Memory B cell (primary cell): ENCODE measurements around the gene RAVER2.
A peak's percentile ranks its signal among the peaks of the same experiment; 100 is the strongest.

Experiments
- ATAC-seq: fragments of 150-1000 bp; cut with Tn5 transposase; 2 replicates; pipeline ENCODE4 v1.10.0; 2021; ENCODE audit warnings: low read depth, mild to moderate bottlenecking, moderate library complexity
- DNase-seq, 2 donors: peaks; one replicate each; pipeline ENCODE4 v3.0.0; 2022; ENCODE audit warnings: low spot score in 2 of 2
- H3K27ac Mint-ChIP-seq: one replicate; pipeline ENCODE4 v1.8.0; 2022; ENCODE audit warnings: mild to moderate bottlenecking, moderate library complexity, mixed read lengths
- H3K27me3 Mint-ChIP-seq: one replicate; pipeline ENCODE4 v1.8.0; 2022; ENCODE audit warnings: mixed read lengths
- H3K36me3 Mint-ChIP-seq: one replicate; pipeline ENCODE4 v1.8.0; 2022; ENCODE audit warnings: mild to moderate bottlenecking, mixed read lengths
- H3K4me1 Mint-ChIP-seq: one replicate; pipeline ENCODE4 v1.8.0; 2022; ENCODE audit warnings: mixed read lengths
- H3K4me3 Mint-ChIP-seq: one replicate; pipeline ENCODE4 v1.8.0; 2022; ENCODE audit warnings: mild to moderate bottlenecking, moderate library complexity, mixed read lengths
- H3K9me3 Mint-ChIP-seq: one replicate; pipeline ENCODE4 v1.8.0; 2022; ENCODE audit warnings: mixed read lengths

The RAVER2 gene

GRCh38 chr1:64839261-64839660 lies 94.4 kb downstream of the RAVER2 start:
- no peak for DNase-seq
- Mint-ChIP-seq H3K27ac (peak overlapping the region; percentile 55), H3K27me3 (no peaks in the 10 kb centered on the region), H3K4me3 (no peak overlapping the region), H3K4me1 (peaks cover 7% of the 10 kb centered on the region), H3K9me3 (no peaks in the 10 kb centered on the region), H3K36me3 (peaks cover 30% of the 10 kb centered on the region)
- ATAC-seq = no peak

- H3K27ac Mint-ChIP-seq = peak overlapping the region; percentile 55
- DNase-seq = no peak
- no peaks in the 10 kb centered on the region for H3K27me3 Mint-ChIP-seq
- ATAC-seq = no peak
- no peak overlapping the region for H3K4me3 Mint-ChIP-seq
- H3K36me3 Mint-ChIP-seq = peaks cover 31% of the 10 kb centered on the region
- no peaks in the 10 kb centered on the region for H3K9me3 Mint-ChIP-seq
- H3K4me1 Mint-ChIP-seq = peaks cover 7% of the 10 kb centered on the region
Observed at GRCh38 chr1:64839732-64840405, 95.0 kb downstream of the RAVER2 start.

DNA sequence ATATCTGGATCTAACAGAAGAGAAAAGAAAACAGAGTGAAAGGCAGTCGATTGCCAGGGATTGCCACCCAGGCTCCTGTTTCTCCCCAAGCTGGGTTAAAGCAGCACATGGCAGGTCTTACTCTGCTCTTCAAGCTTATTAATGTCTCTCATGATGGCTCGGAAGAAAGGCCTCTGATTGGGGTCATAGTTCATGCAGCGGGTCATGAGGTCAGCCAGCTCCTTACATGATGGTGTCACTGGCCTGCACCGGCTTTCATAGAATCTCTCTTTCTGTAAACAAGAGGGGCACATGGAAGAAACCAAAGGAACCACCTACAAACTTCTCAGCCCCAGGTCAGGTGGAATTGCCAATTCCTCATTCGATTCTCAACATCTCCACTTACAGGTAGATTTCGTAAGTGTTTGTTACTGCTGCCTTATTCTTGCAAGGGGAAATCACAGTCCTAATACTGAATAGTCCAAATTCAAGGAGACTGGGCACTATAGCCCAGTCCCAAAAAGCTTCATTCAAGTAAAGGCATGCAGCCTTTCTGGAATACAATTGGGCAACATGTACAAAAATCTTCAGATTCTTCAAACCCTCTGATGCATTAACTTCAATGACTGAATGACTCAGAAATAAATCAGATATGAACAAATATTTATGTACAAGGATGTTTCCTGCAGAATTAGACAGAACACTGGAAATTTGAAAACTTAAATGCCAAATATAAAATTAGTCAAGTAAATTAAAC lies 96.6 kb downstream of the RAVER2 start:
- H3K36me3 Mint-ChIP-seq = peaks cover 34% of the 10 kb centered on the region

DNA sequence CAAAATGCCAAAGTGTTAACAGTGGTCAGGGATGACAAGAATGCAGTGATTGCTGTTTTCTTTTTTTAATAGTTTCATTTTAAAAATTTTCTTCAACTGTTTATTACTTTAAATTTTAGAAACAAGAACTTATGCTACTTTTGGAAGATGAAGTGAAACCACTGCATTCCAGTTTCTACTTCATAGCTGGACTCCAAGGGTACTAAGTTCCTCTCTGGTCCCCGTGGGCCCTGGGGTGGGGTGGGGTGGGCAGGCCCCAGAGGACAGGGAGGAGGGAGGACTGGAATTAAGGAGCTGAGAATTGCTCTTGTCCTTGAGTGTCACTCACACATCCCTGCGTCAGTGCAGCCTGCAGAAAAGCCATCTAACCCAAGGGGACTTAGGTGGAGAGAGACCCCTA lies 97.3 kb downstream of the RAVER2 start:
- H3K27ac Mint-ChIP-seq = peak overlapping the region; percentile 73
- H3K36me3 Mint-ChIP-seq = peaks cover 29% of the 10 kb centered on the region

More for the DNA sequence above, 96.6 kb downstream of the RAVER2 start:
- ATAC-seq (no peak), DNase-seq (no peak)
- H3K27ac Mint-ChIP-seq = peak overlapping the region; percentile 32
- no peaks in the 10 kb centered on the region for H3K27me3 Mint-ChIP-seq
- H3K4me1 Mint-ChIP-seq = peaks cover 7% of the 10 kb centered on the region
- no peaks in the 10 kb centered on the region for H3K9me3 Mint-ChIP-seq
- no peak overlapping the region for H3K4me3 Mint-ChIP-seq

DNA sequence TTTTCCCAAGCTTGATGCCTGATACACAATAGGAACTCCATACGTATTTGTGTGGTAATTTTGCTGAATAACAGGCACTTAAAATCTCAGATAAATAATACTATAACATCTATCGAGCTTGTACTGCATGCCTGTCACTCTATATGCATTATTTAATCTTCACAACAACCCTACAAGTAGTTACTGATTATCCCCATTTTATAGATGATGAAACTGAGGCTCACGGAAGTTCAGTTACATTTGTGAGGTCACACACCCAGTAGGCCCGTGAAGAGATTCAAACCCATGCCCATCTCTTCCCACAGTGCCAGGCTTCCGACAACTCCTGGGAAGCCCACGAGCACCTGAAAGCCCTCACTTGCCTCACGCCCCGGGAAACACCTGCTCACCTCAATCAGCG lies 98.8 kb downstream of the RAVER2 start:
- peaks cover 26% of the 10 kb centered on the region for H3K36me3 Mint-ChIP-seq
- peak overlapping the region; percentile 73 for H3K27ac Mint-ChIP-seq
- no peaks in the 10 kb centered on the region for H3K27me3 Mint-ChIP-seq
- DNase-seq (no peak), ATAC-seq (no peak)
- H3K9me3 Mint-ChIP-seq = no peaks in the 10 kb centered on the region
- peaks cover 7% of the 10 kb centered on the region for H3K4me1 Mint-ChIP-seq
- no peak overlapping the region for H3K4me3 Mint-ChIP-seq

More for the DNA sequence above, 97.3 kb downstream of the RAVER2 start:
- H3K9me3 Mint-ChIP-seq = no peaks in the 10 kb centered on the region
- ATAC-seq (no peak), DNase-seq (no peak)
- H3K27me3 Mint-ChIP-seq = no peaks in the 10 kb centered on the region
- H3K4me1 Mint-ChIP-seq = peaks cover 7% of the 10 kb centered on the region
- no peak overlapping the region for H3K4me3 Mint-ChIP-seq

DNA sequence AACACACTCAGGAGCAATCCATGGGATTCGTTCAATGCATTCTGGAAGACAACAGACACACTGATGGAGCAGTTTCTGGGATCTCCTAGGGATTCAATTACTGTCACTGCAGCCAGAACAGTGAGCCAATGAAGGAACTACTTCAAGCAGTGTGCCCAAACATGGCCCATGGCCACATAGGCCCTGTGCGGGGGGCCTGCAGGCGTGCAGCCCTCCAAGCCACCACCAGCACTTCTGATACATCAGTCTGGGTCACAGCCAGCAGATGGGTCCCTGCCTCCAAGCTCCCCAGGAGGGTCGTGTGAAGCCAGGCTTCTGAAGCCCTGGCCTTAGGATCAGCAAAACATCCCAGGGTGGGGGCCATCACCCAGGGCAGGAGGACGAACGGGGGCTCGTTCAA lies 99.3 kb downstream of the RAVER2 start:
- ATAC-seq (no peak), DNase-seq (no peak)
- no peak overlapping the region for H3K4me3 Mint-ChIP-seq
- no peaks in the 10 kb centered on the region for H3K27me3 Mint-ChIP-seq
- H3K9me3 Mint-ChIP-seq = no peaks in the 10 kb centered on the region
- peak overlapping the region; percentile 38 for H3K27ac Mint-ChIP-seq
- peaks cover 7% of the 10 kb centered on the region for H3K4me1 Mint-ChIP-seq
- peaks cover 26% of the 10 kb centered on the region for H3K36me3 Mint-ChIP-seq

DNA sequence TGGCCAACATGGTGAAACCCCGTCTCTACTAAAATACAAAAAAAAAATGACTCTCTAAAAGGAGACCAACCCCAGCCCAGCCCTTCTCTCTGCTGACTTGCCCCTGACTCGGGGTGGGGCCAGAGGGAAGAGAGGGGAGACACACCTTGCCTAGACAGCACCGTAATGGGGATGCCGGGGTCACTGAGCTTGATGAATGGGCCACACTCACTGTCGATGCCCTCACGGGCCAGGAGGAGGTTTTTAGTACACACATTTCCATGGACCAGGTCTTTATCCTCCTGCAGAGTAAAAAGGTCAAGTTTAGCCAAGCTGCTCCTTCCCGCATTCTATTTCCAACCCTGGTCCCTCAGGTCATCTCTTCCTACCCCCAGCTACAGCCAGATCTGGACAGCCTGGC lies 99.7 kb downstream of the RAVER2 start:
- DNase-seq = no peak
- H3K4me3 Mint-ChIP-seq = no peak overlapping the region

DNA sequence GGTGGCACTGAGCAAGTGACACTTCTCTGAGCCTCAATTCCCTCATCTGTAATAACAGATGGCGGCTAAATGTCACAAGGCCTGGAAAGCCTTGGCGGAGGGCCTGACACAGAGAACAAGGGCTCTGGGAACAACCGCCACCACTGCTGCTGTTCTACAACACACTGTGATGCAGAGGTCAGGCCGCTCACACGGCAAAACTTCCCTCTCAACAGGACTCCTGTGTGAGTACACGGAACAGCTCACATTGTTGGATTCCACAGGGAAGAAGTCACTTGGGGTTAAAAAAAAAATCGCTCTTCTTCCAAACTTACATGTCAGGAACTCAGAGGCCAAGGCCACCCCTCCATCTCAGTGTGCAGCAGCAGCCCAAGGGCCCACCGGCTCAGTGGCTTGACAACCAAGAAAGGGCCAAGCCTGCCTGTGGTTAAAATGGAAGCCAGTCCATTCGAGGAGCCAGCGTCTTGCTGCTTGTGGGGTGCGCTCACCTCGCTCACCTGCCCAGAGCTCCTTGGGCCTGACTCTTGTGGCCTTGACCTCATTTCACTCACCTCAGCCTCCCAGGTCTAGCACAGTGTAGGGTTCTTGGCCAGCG lies 101.1 kb downstream of the RAVER2 start:
- Mint-ChIP-seq H3K27ac (peak overlapping the region; percentile 77), H3K4me3 (no peak overlapping the region), H3K4me1 (peaks cover 9% of the 10 kb centered on the region), H3K36me3 (peaks cover 34% of the 10 kb centered on the region), H3K9me3 (no peaks in the 10 kb centered on the region), H3K27me3 (no peaks in the 10 kb centered on the region)
- ATAC-seq (no peak), DNase-seq (no peak)

More for the DNA sequence above, 99.7 kb downstream of the RAVER2 start:
- Mint-ChIP-seq H3K4me1 (peaks cover 7% of the 10 kb centered on the region), H3K9me3 (no peaks in the 10 kb centered on the region), H3K27ac (peak overlapping the region; percentile 41), H3K36me3 (peaks cover 27% of the 10 kb centered on the region), H3K27me3 (no peaks in the 10 kb centered on the region)
- ATAC-seq = no peak

DNA sequence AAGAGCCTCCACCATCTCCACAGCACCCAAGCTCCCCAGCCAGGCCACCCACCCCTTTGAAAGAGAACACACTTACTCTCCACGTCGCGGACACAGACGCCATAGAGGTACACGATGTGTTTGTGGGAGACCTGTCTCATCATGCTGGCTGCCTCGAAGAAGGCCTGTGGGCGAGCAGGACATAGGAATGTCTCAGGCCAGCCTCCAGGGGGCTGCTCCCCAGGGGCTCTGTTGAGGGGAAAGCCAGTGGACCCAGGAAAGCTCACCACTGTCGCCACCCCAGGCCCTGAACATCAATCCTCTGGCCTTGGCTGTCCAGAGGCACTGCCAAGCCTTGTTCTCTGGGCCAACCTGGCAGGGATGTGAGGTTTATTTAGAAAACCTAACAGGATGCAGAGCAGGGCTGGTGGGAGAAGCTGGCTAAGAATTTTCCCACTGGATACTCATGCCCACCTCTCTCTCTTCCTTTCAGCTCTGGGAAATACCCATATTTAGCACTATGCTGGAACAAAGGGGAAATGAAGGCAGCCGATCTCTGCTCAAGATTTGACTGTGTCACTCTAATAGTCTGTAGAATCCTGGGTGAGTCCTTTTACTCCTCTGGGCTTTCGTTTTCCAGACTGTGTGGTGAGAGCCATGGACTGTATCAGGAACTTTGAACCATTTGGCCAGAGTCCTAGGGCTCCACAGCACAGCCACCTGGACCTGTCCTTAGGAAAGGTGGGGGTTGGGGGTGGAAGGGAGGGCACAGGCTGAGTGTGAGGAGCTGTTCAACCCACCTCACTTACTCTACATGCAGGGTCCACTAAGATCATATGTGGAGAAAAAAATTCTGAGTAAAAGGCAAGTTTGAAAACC lies 101.9 kb downstream of the RAVER2 start:
- ATAC-seq (no peak), DNase-seq (no peak)
- H3K36me3 Mint-ChIP-seq = peaks cover 33% of the 10 kb centered on the region
- peak overlapping the region; percentile 77 for H3K27ac Mint-ChIP-seq
- H3K9me3 Mint-ChIP-seq = no peaks in the 10 kb centered on the region
- H3K4me1 Mint-ChIP-seq = peaks cover 11% of the 10 kb centered on the region
- no peaks in the 10 kb centered on the region for H3K27me3 Mint-ChIP-seq
- H3K4me3 Mint-ChIP-seq = no peak overlapping the region

- no peak overlapping the region for H3K27ac Mint-ChIP-seq
Observed at GRCh38 chr1:64847666-64848065, 102.8 kb downstream of the RAVER2 start.

GRCh38 chr1:64848136-64848535 lies 103.3 kb downstream of the RAVER2 start:
- Mint-ChIP-seq H3K4me3 (no peak overlapping the region), H3K9me3 (no peaks in the 10 kb centered on the region), H3K27me3 (no peaks in the 10 kb centered on the region), H3K27ac (no peak overlapping the region), H3K36me3 (peaks cover 36% of the 10 kb centered on the region), H3K4me1 (peaks cover 9% of the 10 kb centered on the region)
- ATAC-seq (no peak), DNase-seq (no peak)

More at GRCh38 chr1:64847666-64848065, 102.8 kb downstream of the RAVER2 start:
- no peaks in the 10 kb centered on the region for H3K9me3 Mint-ChIP-seq
- DNase-seq (no peak), ATAC-seq (no peak)
- H3K4me3 Mint-ChIP-seq = no peak overlapping the region
- peaks cover 14% of the 10 kb centered on the region for H3K4me1 Mint-ChIP-seq
- H3K36me3 Mint-ChIP-seq = peaks cover 37% of the 10 kb centered on the region
- H3K27me3 Mint-ChIP-seq = no peaks in the 10 kb centered on the region

DNA sequence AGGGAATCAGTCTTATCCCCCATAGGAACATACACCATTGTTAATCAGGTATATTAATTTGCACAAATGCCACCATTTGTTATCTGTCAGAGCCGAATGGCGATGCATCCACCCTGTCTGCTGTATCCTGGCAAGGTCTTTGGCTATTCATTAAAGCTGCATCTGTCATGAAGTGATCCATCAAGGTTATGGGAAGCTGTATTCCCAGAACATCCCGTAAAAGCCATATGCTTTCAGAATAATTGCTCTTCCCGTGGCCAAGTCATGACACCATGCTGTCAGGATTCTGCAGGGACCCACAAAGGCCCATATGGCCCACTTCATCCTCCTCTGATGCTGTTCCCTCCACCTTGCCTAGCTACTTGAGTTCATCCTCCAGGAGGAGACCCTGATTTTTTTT lies 103.9 kb downstream of the RAVER2 start:
- ATAC-seq (no peak), DNase-seq (no peak)
- H3K9me3 Mint-ChIP-seq = no peaks in the 10 kb centered on the region
- H3K4me1 Mint-ChIP-seq = peaks cover 8% of the 10 kb centered on the region
- H3K36me3 Mint-ChIP-seq = peaks cover 35% of the 10 kb centered on the region
- H3K27me3 Mint-ChIP-seq = no peaks in the 10 kb centered on the region
- no peak overlapping the region for H3K27ac Mint-ChIP-seq
- H3K4me3 Mint-ChIP-seq = no peak overlapping the region

GRCh38 chr1:64849942-64850341 lies 105.1 kb downstream of the RAVER2 start:
- no peak for ATAC-seq
- peaks cover 31% of the 10 kb centered on the region for H3K36me3 Mint-ChIP-seq
- H3K27ac Mint-ChIP-seq = peak overlapping the region; percentile 42

DNA sequence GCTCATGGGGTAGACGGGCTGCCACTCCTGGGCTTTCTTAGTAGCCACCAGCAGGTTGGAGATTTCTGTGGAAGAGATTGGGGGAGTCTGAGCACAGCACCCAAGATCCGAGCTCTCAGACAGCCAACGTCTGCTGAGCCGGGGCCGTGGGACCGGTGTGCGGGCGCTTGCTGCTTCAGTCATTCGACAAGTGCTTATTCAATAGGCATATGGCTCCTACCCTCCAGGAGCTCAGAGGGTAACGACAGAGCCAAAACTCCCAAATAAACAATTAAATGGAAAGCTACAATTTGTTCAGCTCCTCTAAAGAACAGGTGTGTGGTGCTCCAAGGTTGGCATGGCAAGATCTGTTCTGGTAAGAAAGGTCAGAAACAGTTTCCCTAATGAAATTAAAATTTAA lies 106.0 kb downstream of the RAVER2 start:
- Mint-ChIP-seq H3K4me3 (no peak overlapping the region), H3K27me3 (no peaks in the 10 kb centered on the region), H3K36me3 (peaks cover 30% of the 10 kb centered on the region), H3K27ac (peak overlapping the region; percentile 73), H3K4me1 (peaks cover 8% of the 10 kb centered on the region), H3K9me3 (no peaks in the 10 kb centered on the region)
- DNase-seq = no peak
- ATAC-seq = no peak

More at GRCh38 chr1:64849942-64850341, 105.1 kb downstream of the RAVER2 start:
- peaks cover 8% of the 10 kb centered on the region for H3K4me1 Mint-ChIP-seq
- no peak overlapping the region for H3K4me3 Mint-ChIP-seq
- no peaks in the 10 kb centered on the region for H3K27me3 Mint-ChIP-seq
- H3K9me3 Mint-ChIP-seq = no peaks in the 10 kb centered on the region
- DNase-seq = no peak
